Measurements from ENCODE around the gene PRSS33.

DNA sequence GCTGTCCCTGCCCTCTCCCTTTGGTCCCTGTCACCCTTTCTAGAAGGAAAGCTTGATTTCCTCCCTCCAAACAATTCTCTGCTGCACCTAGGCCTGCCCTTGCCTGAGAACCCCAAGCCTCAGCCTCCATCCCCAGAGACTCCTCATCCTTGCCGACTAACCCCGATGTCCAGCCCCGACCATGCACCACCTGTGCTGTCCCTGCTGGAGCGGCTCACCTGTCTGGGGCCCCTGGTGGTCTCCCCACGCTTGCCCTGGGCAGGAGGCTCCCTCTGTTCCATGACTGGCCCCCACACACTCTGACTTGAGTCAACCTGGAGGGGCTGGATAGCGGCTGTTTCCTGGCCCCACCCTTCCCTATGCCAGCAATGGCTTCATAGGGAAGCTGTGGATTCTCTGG lies 46.9 kb downstream of the PRSS33 start:
- no peak for TF ChIP-seq YY1 (IDR thresholded peaks at IDR 0.05; ENCODE audit: insufficient read depth, insufficient read length)
- no peak for TF ChIP-seq SUZ12 (IDR thresholded peaks at IDR 0.05; ENCODE audit: extremely low read depth, insufficient read depth, insufficient read length)

Data from NT2/D1 (cell line).